H1 (cell line): Measurements from ENCODE around the gene SIGLEC12. TPM values are rescaled to one million over a fixed set of nuclear protein-coding genes. Genes with fewer than 3 reads are reported as not detected.

ENCODE experiments used
- CTCF ChIA-PET: fragments of 300-600 bp; sonication (Branson Sonifier 250); formaldehyde crosslinking; loops from one replicate; lab custom pipeline; 2021; ENCODE audit not compliant: partially characterized antibody; lab: Charles Lee
- POLR2A ChIA-PET: fragments of 300-600 bp; sonication (Branson Sonifier 250); formaldehyde crosslinking; loops from one replicate; lab custom pipeline; 2021; ENCODE audit warnings: inconsistent platforms; ENCODE audit not compliant: partially characterized antibody; lab: Charles Lee
- DNase-seq, 2 experiments: peaks; one replicate each; pipeline versions ENCODE4 v3.0.0 to v3.0.0-alpha.2; 2010 to 2022; ENCODE audit warnings: low spot score in 2 of 2, low read depth in 1 of 2, mixed read lengths in 1 of 2
- FAIRE-seq: peaks from 2 replicates; lab custom pipeline; 2011; peaks lifted over from hg19 to GRCh38; lab: Jason Lieb, UNC
- H2AFZ ChIP-seq: 2 replicates; pipeline ENCODE4 v1.8.1; 2012; ENCODE audit warnings: low read length, inconsistent platforms
- H2AK5ac ChIP-seq: 2 replicates; pipeline ENCODE4 v1.6.1; 2013; ENCODE audit warnings: low read depth, low read length
- H2BK120ac ChIP-seq: replicated peaks from 2 replicates; pipeline ENCODE3; 2013; ENCODE audit warnings: low read depth, low read length, inconsistent platforms
- H2BK12ac ChIP-seq: 2 replicates; pipeline ENCODE4 v1.6.1; 2013; ENCODE audit warnings: low read depth, low read length
- H2BK15ac ChIP-seq: 2 replicates; pipeline ENCODE4 v1.6.1; 2013; ENCODE audit warnings: low read length
- H2BK20ac ChIP-seq: 2 replicates; pipeline ENCODE4 v1.6.1; 2013; ENCODE audit warnings: low read length
- H2BK5ac ChIP-seq: 2 replicates; pipeline ENCODE4 v1.6.1; 2013; ENCODE audit warnings: low read depth, low read length
- H3K14ac ChIP-seq: 2 replicates; pipeline ENCODE4 v1.6.1; 2013; ENCODE audit warnings: inconsistent platforms; ENCODE audit not compliant: insufficient read length
- H3K18ac ChIP-seq: 2 replicates; pipeline ENCODE4 v1.6.1; 2013; ENCODE audit warnings: low read length; ENCODE audit errors: extremely low read depth
- H3K23ac ChIP-seq: 2 replicates; pipeline ENCODE4 v1.6.1; 2013; ENCODE audit warnings: inconsistent platforms; ENCODE audit not compliant: insufficient read length
- H3K23me2 ChIP-seq: 2 replicates; pipeline ENCODE4 v1.6.1; 2013; ENCODE audit warnings: low read depth, low read length
- H3K27ac ChIP-seq: 2 replicates; pipeline ENCODE4 v1.6.1; 2011; ENCODE audit warnings: low read depth, low read length, inconsistent platforms
- H3K27me3 ChIP-seq, 4 experiments: replicated peaks in 1 of 4; 1 replicate in 1 of 4; 2 replicates in 3 of 4; pipeline versions ENCODE4 v1.6.1 to v1.8.1; 2011 to 2013; ENCODE audit warnings: low read length in 3 of 4, mild to moderate bottlenecking in 3 of 4, inconsistent platforms in 2 of 4, mixed read lengths in 2 of 4, moderate library complexity in 1 of 4; ENCODE audit not compliant: control insufficient read depth in 3 of 4, insufficient read depth in 3 of 4; ENCODE audit errors: extremely low read depth in 1 of 4
- H3K36me3 ChIP-seq, 4 experiments: 2 replicates each; pipeline versions ENCODE4 v1.6.1 to v1.8.1; 2011 to 2013; ENCODE audit warnings: mild to moderate bottlenecking in 4 of 4, low read length in 3 of 4, moderate library complexity in 2 of 4, control low read depth in 1 of 4, inconsistent platforms in 1 of 4; ENCODE audit not compliant: insufficient read depth in 4 of 4, control insufficient read depth in 2 of 4
- H3K4ac ChIP-seq: replicated peaks from 2 replicates; pipeline ENCODE3; 2013; ENCODE audit warnings: low read length, low read depth, mixed read lengths, inconsistent platforms; ENCODE audit not compliant: insufficient read length
- H3K4me1 ChIP-seq, 4 experiments: replicated peaks in 1 of 4; 1 replicate in 1 of 4; 2 replicates in 3 of 4; pipeline versions ENCODE4 v1.6.1 to v1.8.1; 2011 to 2013; ENCODE audit warnings: low read length in 3 of 4, inconsistent platforms in 2 of 4, mixed read lengths in 1 of 4; ENCODE audit not compliant: insufficient read depth in 4 of 4, control insufficient read depth in 3 of 4
- H3K4me2 ChIP-seq, 2 experiments: 2 replicates each; pipeline versions ENCODE4 v1.6.1 to v1.8.1; 2011 to 2013; ENCODE audit warnings: low read depth in 2 of 2, low read length in 2 of 2, control low read depth in 1 of 2, inconsistent platforms in 1 of 2, mild to moderate bottlenecking in 1 of 2; ENCODE audit not compliant: insufficient read depth in 1 of 2
- H3K4me3 ChIP-seq, 4 experiments: fragments of 200-600, 300-600 bp in 1 of 4; sonication (generic), shearing (Covaris generic), sonication (Bioruptor Twin) in 1 of 4; 2 replicates each; pipeline versions ENCODE4 v1.5.1 to v1.8.1; 2011 to 2016; ENCODE audit warnings: low read length in 4 of 4, low read depth in 3 of 4, control low read depth in 2 of 4, inconsistent platforms in 2 of 4, mild to moderate bottlenecking in 2 of 4, mixed read lengths in 1 of 4, moderate library complexity in 1 of 4; ENCODE audit not compliant: insufficient read depth in 2 of 4; ENCODE audit errors: extremely low read depth in 1 of 4
- H3K56ac ChIP-seq: replicated peaks from 2 replicates; pipeline ENCODE3; 2013; ENCODE audit warnings: low read depth, mild to moderate bottlenecking, mixed read lengths, low read length, inconsistent platforms; ENCODE audit not compliant: insufficient read length
- H3K79me1 ChIP-seq: 2 replicates; pipeline ENCODE4 v1.6.1; 2013; ENCODE audit warnings: low read depth, low read length, control low read depth
- H3K79me2 ChIP-seq, 2 experiments: 2 replicates each; pipeline versions ENCODE4 v1.6.1 to v1.8.1; 2012 to 2013; ENCODE audit warnings: low read length in 2 of 2, mild to moderate bottlenecking in 2 of 2, inconsistent platforms in 1 of 2; ENCODE audit not compliant: insufficient read depth in 2 of 2, control insufficient read depth in 1 of 2
- H3K9ac ChIP-seq, 4 experiments: replicated peaks in 1 of 4; 1 replicate in 1 of 4; 2 replicates in 3 of 4; pipeline versions ENCODE4 v1.6.1 to v1.8.1; 2011 to 2013; ENCODE audit warnings: low read depth in 3 of 4, low read length in 3 of 4, control low read depth in 2 of 4, mild to moderate bottlenecking in 2 of 4, moderate library complexity in 2 of 4, inconsistent platforms in 1 of 4; ENCODE audit errors: extremely low read depth in 1 of 4
- H3K9me3 ChIP-seq, 2 experiments: 2 replicates each; pipeline versions ENCODE4 v1.6.1 to v1.8.1; 2012 to 2013; ENCODE audit warnings: mild to moderate bottlenecking in 2 of 2, moderate library complexity in 2 of 2, control low read depth in 1 of 2, inconsistent platforms in 1 of 2, low read depth in 1 of 2, low read length in 1 of 2, mixed read lengths in 1 of 2; ENCODE audit not compliant: insufficient read depth in 2 of 2
- H4K20me1 ChIP-seq, 2 experiments: replicated peaks in 1 of 2; 2 replicates each; pipeline versions ENCODE3 to v1.8.1; 2011 to 2013; ENCODE audit warnings: inconsistent platforms in 2 of 2, low read length in 2 of 2, mild to moderate bottlenecking in 1 of 2; ENCODE audit not compliant: insufficient read depth in 2 of 2, control insufficient read depth in 1 of 2
- H4K5ac ChIP-seq: 2 replicates; pipeline ENCODE4 v1.6.1; 2013; ENCODE audit warnings: low read length, low read depth, mixed read lengths, inconsistent platforms; ENCODE audit not compliant: insufficient read length
- H4K8ac ChIP-seq: 2 replicates; pipeline ENCODE4 v1.8.0; 2013; ENCODE audit warnings: mild to moderate bottlenecking, moderate library complexity, low read length, inconsistent platforms; ENCODE audit not compliant: insufficient read depth; ENCODE audit errors: extremely low read depth
- H4K91ac ChIP-seq: replicated peaks from 2 replicates; pipeline ENCODE3; 2013; ENCODE audit warnings: low read length, mixed read lengths, inconsistent platforms; ENCODE audit not compliant: insufficient read length
- GABPA ChIP-seq: IDR thresholded peaks from 2 replicates; pipeline ENCODE4 v1.6.1; 2011; ENCODE audit warnings: mild to moderate bottlenecking, low read length, moderate library complexity, borderline replicate concordance; ENCODE audit not compliant: insufficient read depth
- TAF1 ChIP-seq: IDR thresholded peaks from 2 replicates; pipeline ENCODE4 v1.6.1; 2011; ENCODE audit warnings: mild to moderate bottlenecking, low read depth, low read length
- WGBS, 2 experiments: shearing (Covaris generic) in 1 of 2; methylation state at CpG; one replicate each; pipeline versions ENCODE4 v1.1.6 to v1.1.7; 2013 to 2015; ENCODE audit warnings: low lambda C conversion rate in 2 of 2, mixed read lengths in 2 of 2, inconsistent platforms in 1 of 2, low coverage in 1 of 2, missing lambda C conversion rate in 1 of 2; ENCODE audit not compliant: insufficient replicate concordance in 2 of 2, insufficient coverage in 1 of 2, insufficient read length in 1 of 2; ENCODE audit errors: extremely low coverage in 1 of 2, missing lambda C conversion rate in 1 of 2; 5-methylcytosine and 5-hydroxymethylcytosine counted together
- polyA plus RNA-seq, 7 experiments: library from polyadenylated mRNA; depleted of rRNA in 3 of 7; stranded (reverse) in 5 of 7; unstranded in 2 of 7; fragments of >200 nt in 5 of 7; fragments of 200-250 nt in 2 of 7; gene quantifications; 1 replicate in 5 of 7; 2 replicates in 1 of 7; 4 replicates in 1 of 7; pipeline versions ENCODE4 v1.2.1 to v1.2.3, GENCODE V29; 2011 to 2013; ENCODE audit warnings: missing spikeins in 2 of 7, mixed read lengths in 2 of 7
- total RNA-seq: library from RNA; stranded (reverse); fragmentation: NEBNext Ultra II Directional; extraction: Animal tissue kit (Norgen Biotek cat#: 25700); gene quantifications from 2 replicates; pipeline ENCODE4 v1.2.1, GENCODE V29; 2021

SIGLEC12 gene
- total and polyA plus RNA-seq, 2 of the 8 experiments (the other 6 are each of a cell fraction or from before 2014, with no cell fraction given) = not detected

- H3K79me1 ChIP-seq = no peaks in the 10 kb centered on the region
- H3K4ac ChIP-seq = no peak overlapping the region
- H3K4me3 ChIP-seq = no peak overlapping the region
- H3K9ac ChIP-seq = no peak overlapping the region
- ChIA-PET POLR2A (interaction anchor here (0.6 kb wide), 1 partner anchor 114 kb away, joined by 4 read pairs; the partner anchor contains the start of gene ZNF175), CTCF (interaction anchor here (0.6 kb wide), 1 partner anchor 149 kb away, joined by 3 read pairs; no protein-coding TSS in a partner anchor)
- H3K23me2 ChIP-seq = peaks cover 5% of the 10 kb centered on the region; the same call in 1 of the 2 replicates
- H3K4me2 ChIP-seq = no peak overlapping the region
- H2BK120ac ChIP-seq = no peak overlapping the region
- peaks cover 27 to 48% of the 10 kb centered on the region in 2 experiments; a peak in 3 of 4 replicates for H3K9me3 ChIP-seq
- H3K36me3 ChIP-seq = no peaks in the 10 kb centered on the region
- H4K8ac ChIP-seq = no peak overlapping the region
- FAIRE-seq (no peak), DNase-seq (no peak)
- no peak overlapping the region for H2AK5ac ChIP-seq
- H4K91ac ChIP-seq = no peak overlapping the region
- no peaks in the 10 kb centered on the region for H4K20me1 ChIP-seq
- 86% methylated on average over 11 of the region's 11 CpGs; no CpG with 5 or more reads in 1 of the 2 experiments for WGBS, 2 experiments
- H2BK12ac ChIP-seq = no peak overlapping the region
- no peak overlapping the region for H3K18ac ChIP-seq
- no peak overlapping the region for H2BK5ac ChIP-seq
- no peaks in the 10 kb centered on the region for H3K79me2 ChIP-seq
- no peak overlapping the region for H4K5ac ChIP-seq
- TF ChIP-seq GABPA (no peak), TAF1 (no peak)
- H3K27me3 ChIP-seq = no peaks in the 10 kb centered on the region
- H3K56ac ChIP-seq = no peak overlapping the region
- no peak overlapping the region for H3K27ac ChIP-seq
- no peak overlapping the region for H2BK15ac ChIP-seq
- no peak overlapping the region for H2BK20ac ChIP-seq
- H3K23ac ChIP-seq = no peak overlapping the region
- peaks cover 0 to 3% (median 0%) of the 10 kb centered on the region in 4 experiments; a peak in 1 of 7 replicates for H3K4me1 ChIP-seq
- no peak overlapping the region for H3K14ac ChIP-seq
- H2AFZ ChIP-seq = no peak overlapping the region
These were observed 44.9 kb downstream of the SIGLEC12 start for GRCh38 chr19:51456541-51457290.
